Panc1 (cell line): Measurements from ENCODE around the gene MTMR4. TPM values are rescaled to one million over a fixed set of nuclear protein-coding genes. Genes with fewer than 3 reads are reported as not detected.

ENCODE experiments used
- ATAC-seq: fragments of 200-7000 bp; cut with Tn5 transposase; 2 replicates; pipeline ENCODE4 v1.9.1; 2020; ENCODE audit warnings: mild to moderate bottlenecking, moderate library complexity
- BruUV-seq: library from RNA; stranded (reverse); fragments of 400-500 nt; replicated peaks from 2 replicates; lab custom pipeline; 2021; lab: Mats Ljungman, UMichigan
- CTCF ChIA-PET: fragments of 300-600 bp; sonication (Branson Sonifier 250); formaldehyde crosslinking; loops from one replicate; lab custom pipeline; 2022; ENCODE audit warnings: antibody characterized with exemption; lab: Charles Lee
- POLR2A ChIA-PET: fragments of 300-600 bp; sonication (Branson Sonifier 250); formaldehyde crosslinking; loops from one replicate; lab custom pipeline; 2022; ENCODE audit warnings: antibody characterized with exemption; lab: Charles Lee
- DNase-seq: peaks from one replicate; pipeline ENCODE4 v3.0.0-alpha.2; 2010; ENCODE audit warnings: low read depth, low spot score
- H3K27ac ChIP-seq: 2 replicates; pipeline ENCODE4 v1.5.1; 2011; ENCODE audit warnings: mild to moderate bottlenecking, low read length, inconsistent platforms
- H3K27me3 ChIP-seq: fragments of 200-500 bp; sonication (Bioruptor generic); 2 replicates; pipeline ENCODE4 v1.6.0; 2014; ENCODE audit warnings: low read length, inconsistent platforms; ENCODE audit not compliant: control insufficient read depth, insufficient read depth
- H3K36me3 ChIP-seq: fragments of 200-500 bp; sonication (Bioruptor generic); 2 replicates; pipeline ENCODE4 v1.5.1; 2014; ENCODE audit warnings: inconsistent platforms, mild to moderate bottlenecking, low read length, moderate library complexity; ENCODE audit not compliant: control insufficient read depth, insufficient read depth
- H3K4me1 ChIP-seq: 2 replicates; pipeline ENCODE4 v1.5.1; 2011; ENCODE audit warnings: inconsistent platforms, mild to moderate bottlenecking, low read length, moderate library complexity; ENCODE audit not compliant: control insufficient read depth, insufficient read depth
- H3K4me3 ChIP-seq, 2 experiments: 2 replicates each; pipeline ENCODE4 v1.5.1; 2011 to 2012; ENCODE audit warnings: low read depth in 2 of 2, low read length in 2 of 2, mild to moderate bottlenecking in 2 of 2, inconsistent platforms in 1 of 2, moderate library complexity in 1 of 2
- H3K9me3 ChIP-seq: fragments of 200-500 bp; sonication (Bioruptor generic); 2 replicates; pipeline ENCODE4 v1.5.1; 2014; ENCODE audit warnings: low read depth, mild to moderate bottlenecking, inconsistent platforms, low read length, moderate library complexity; ENCODE audit not compliant: control insufficient read depth, insufficient read depth
- CTCF ChIP-seq: fragments of 450-650 bp; IDR thresholded peaks from 2 replicates; pipeline ENCODE4 v1.5.1; 2017; ENCODE audit warnings: mild to moderate bottlenecking
- POLR2AphosphoS5 ChIP-seq: IDR thresholded peaks from 2 replicates; pipeline ENCODE4 v1.6.1; 2012; ENCODE audit warnings: mild to moderate bottlenecking, low read depth, low read length, moderate library complexity
- REST ChIP-seq, 2 experiments: IDR thresholded peaks; 2 replicates each; pipeline ENCODE4 v1.6.1; 2011 to 2012; ENCODE audit warnings: low read depth in 2 of 2, control low read depth in 1 of 2, low read length in 1 of 2, mild to moderate bottlenecking in 1 of 2, moderate library complexity in 1 of 2; ENCODE audit not compliant: insufficient read depth in 1 of 2
- SIN3A ChIP-seq: IDR thresholded peaks from 2 replicates; pipeline ENCODE4 v1.6.1; 2012; ENCODE audit warnings: low read depth, mild to moderate bottlenecking, low read length, moderate library complexity, borderline replicate concordance; ENCODE audit not compliant: insufficient read depth
- TCF7L2 ChIP-seq: IDR thresholded peaks from 2 replicates; pipeline ENCODE4 v1.6.1; 2011; ENCODE audit warnings: mild to moderate bottlenecking, low read depth, low read length, inconsistent platforms
- in situ Hi-C: cut with HindIII; loops from 2 replicates; pipeline ENCODE4 v1.10.0; 2016; ENCODE audit warnings: low sequenced_read_pairs, low pct_unique_long_range_greater_than_20kb
- intact Hi-C: fragments of 100-400 bp; cut with micrococcal nuclease; formaldehyde crosslinking; loops from one replicate; pipeline ENCODE4 v1.10.0; 2022; ENCODE audit not compliant: unreplicated experiment
- total RNA-seq: library from RNA; stranded (reverse); gene quantifications from one replicate; pipeline ENCODE4 v1.2.1, GENCODE V29; 2021; ENCODE audit not compliant: unreplicated experiment

The MTMR4 gene
- total RNA-seq, 1 experiment from 2014 or later = 20.8 TPM

DNA sequence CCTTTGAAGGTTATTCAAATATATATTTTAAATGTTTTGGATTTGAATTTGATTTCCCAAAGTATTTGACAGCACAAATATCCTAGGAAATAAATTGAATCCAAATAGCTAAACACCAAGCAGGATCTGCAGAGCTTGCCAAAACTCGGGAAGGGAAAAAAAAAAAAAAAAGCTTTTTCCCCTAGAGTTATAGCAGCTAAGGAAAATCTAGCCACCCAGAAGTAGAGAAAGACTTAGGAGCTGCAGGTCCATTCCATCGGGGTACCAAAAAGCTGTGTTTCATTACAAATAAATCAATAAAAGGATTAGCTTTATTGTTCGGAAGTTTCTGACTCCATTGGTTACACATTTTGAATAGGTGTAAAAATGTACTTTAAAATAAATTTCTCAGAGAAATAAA lies 45.5 kb downstream of the MTMR4 start:
- POLR2A ChIA-PET = no interaction called here
- CTCF ChIA-PET = no interaction called here
- H3K27me3 ChIP-seq = peaks cover 7% of the 10 kb centered on the region
- H3K4me1 ChIP-seq = no peaks in the 10 kb centered on the region
- H3K4me3 ChIP-seq = no peak overlapping the region
- no peak for ATAC-seq
- no peak overlapping the region for H3K27ac ChIP-seq
- TF ChIP-seq POLR2AphosphoS5 = no peak
- TF ChIP-seq SIN3A = no peak
- no peak for TF ChIP-seq REST (IDR thresholded peaks at IDR 0.05; ENCODE audit: insufficient read depth in 1 of 2, low read depth in 2 of 2, low read length in 1 of 2)
- no peak for TF ChIP-seq CTCF
- no peak for TF ChIP-seq TCF7L2
- no peaks in the 10 kb centered on the region for H3K9me3 ChIP-seq
- BruUV-seq = no TSS peak
- in situ Hi-C loops = no loop called here
- intact Hi-C loops = no loop called here
- no peak for DNase-seq
- H3K36me3 ChIP-seq = no peaks in the 10 kb centered on the region

DNA sequence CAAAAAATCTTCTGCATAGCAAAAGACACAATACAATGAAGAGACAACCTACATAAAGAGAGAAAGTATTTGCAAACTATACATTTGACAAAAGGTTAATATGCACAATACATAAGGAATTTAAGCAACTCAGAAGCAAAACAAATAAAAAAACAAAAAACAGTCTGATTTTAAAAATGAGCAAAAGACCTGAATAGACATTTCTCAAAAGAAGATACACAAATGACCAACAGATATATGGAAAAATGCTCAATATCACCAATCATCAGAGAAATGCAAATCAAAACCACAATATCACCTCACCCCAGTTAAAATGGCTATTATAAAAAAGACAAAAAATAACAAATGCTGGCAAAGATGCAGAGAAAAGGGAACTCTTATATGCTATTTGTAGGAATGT lies 58.9 kb downstream of the MTMR4 start:
- H3K9me3 ChIP-seq = no peaks in the 10 kb centered on the region
- intact Hi-C loops (no loop called here), in situ Hi-C loops (no loop called here)
- no peak for ATAC-seq
- DNase-seq = no peak
- H3K4me1 ChIP-seq = no peaks in the 10 kb centered on the region
- no peaks in the 10 kb centered on the region for H3K36me3 ChIP-seq
- POLR2A ChIA-PET = no interaction called here
- no peak for TF ChIP-seq POLR2AphosphoS5
- TF ChIP-seq REST (IDR thresholded peaks at IDR 0.05; ENCODE audit: insufficient read depth in 1 of 2, low read depth in 2 of 2, low read length in 1 of 2) = no peak
- TF ChIP-seq TCF7L2 = no peak
- no peak for TF ChIP-seq SIN3A
- TF ChIP-seq CTCF = no peak
- H3K4me3 ChIP-seq = no peak overlapping the region
- no peaks in the 10 kb centered on the region for H3K27me3 ChIP-seq
- no peak overlapping the region for H3K27ac ChIP-seq
- CTCF ChIA-PET = no interaction called here
- BruUV-seq = no TSS peak
